Astrocyte of the cerebellum (primary cell): Measurements from ENCODE around the gene BBX.
"Not testable (repeated sequence)": the region's sequence is repeated elsewhere in the genome, so short reads cannot be mapped to it uniquely, and the experiment has no call there.

ENCODE experiments used
- DNase-seq: peaks from one replicate; pipeline ENCODE4 v3.0.0-alpha.2; 2011; ENCODE audit warnings: low read depth
- H3K4me3 ChIP-seq: 2 replicates; pipeline ENCODE4 v1.5.1; 2011; ENCODE audit warnings: mild to moderate bottlenecking, low read depth, low read length, moderate library complexity
- in situ Hi-C: cut with HindIII; loops from 2 replicates; pipeline ENCODE4 v1.10.0; 2017; ENCODE audit warnings: low sequenced_read_pairs
- TF ChIP-seq, protein P1 (sequence below): IDR thresholded peaks from 2 replicates; pipeline ENCODE4 v1.5.1; 2012; ENCODE audit warnings: low read length, low read depth, moderate library complexity, mild to moderate bottlenecking; ENCODE audit errors: missing control alignments

The BBX gene

DNA sequence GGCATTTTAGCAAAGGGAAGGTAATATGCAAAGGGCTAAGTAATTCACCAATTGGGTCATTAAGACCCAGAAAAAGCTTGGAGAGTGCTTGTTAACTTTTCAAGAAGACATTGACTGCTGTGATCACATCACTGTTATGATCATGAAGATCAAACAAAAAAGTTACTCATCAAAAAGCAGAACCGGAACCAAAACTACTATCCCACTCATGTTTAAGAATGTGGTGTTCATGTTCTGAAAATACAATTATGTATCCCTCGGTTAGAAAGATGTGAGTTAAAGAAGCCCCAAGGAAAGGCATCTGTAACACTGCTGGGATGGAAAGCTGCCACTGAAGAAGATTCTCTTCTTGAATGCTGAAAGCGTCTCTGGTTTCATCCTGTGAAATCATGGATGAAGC, 32.6 kb downstream of the BBX start:
- in situ Hi-C loops: no loop called here
- TF ChIP-seq, protein P1, sequence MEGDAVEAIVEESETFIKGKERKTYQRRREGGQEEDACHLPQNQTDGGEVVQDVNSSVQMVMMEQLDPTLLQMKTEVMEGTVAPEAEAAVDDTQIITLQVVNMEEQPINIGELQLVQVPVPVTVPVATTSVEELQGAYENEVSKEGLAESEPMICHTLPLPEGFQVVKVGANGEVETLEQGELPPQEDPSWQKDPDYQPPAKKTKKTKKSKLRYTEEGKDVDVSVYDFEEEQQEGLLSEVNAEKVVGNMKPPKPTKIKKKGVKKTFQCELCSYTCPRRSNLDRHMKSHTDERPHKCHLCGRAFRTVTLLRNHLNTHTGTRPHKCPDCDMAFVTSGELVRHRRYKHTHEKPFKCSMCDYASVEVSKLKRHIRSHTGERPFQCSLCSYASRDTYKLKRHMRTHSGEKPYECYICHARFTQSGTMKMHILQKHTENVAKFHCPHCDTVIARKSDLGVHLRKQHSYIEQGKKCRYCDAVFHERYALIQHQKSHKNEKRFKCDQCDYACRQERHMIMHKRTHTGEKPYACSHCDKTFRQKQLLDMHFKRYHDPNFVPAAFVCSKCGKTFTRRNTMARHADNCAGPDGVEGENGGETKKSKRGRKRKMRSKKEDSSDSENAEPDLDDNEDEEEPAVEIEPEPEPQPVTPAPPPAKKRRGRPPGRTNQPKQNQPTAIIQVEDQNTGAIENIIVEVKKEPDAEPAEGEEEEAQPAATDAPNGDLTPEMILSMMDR: no peak
- H3K4me3 ChIP-seq: no peak overlapping the region
- no peak for DNase-seq

DNA sequence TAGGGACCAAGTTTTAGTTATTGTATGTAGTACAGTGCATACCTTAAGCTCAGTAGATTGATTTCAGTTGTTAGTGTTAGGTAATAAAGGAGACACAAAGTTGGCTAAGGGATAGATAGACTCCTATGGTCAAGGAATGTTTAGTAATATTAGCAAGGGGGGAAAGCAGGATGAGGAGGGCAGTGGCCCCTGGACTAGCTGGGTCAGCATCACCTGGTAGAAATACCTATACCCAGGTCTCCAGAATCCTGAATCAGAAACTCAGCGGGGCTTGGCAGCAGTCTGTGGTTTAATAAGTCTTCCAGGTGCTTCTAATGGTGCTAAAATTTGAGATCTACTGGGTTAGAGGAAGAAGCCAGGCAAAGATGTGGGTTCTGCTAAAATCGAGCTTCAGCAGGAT, 35.0 kb downstream of the BBX start:
- no peak overlapping the region for H3K4me3 ChIP-seq
- DNase-seq: no peak
- in situ Hi-C loops: no loop called here

DNA sequence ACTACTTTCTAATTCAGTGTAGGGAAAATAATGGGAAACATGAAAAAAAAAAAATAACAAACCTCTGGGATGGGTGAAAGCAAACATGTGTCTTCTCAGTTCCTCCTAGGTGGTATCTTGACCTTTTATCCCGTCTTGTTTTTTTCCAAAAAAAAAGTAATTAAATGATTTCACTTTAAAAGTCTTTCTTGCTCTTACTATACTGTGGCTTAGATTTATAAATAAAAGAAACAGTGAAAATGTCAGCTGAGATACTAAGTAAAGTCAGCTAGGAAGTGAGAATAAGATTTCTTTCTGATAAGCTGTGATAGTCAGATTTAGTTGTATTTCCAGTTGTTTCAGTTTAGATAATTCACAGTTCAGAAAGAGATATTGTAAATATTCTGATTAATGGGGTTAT, 37.4 kb downstream of the BBX start:
- no peak for DNase-seq
- TF ChIP-seq, protein P1: no peak
- in situ Hi-C loops: no loop called here
- no peak overlapping the region for H3K4me3 ChIP-seq

More for the DNA sequence above, 35.0 kb downstream of the BBX start:
- TF ChIP-seq, protein P1: no peak

DNA sequence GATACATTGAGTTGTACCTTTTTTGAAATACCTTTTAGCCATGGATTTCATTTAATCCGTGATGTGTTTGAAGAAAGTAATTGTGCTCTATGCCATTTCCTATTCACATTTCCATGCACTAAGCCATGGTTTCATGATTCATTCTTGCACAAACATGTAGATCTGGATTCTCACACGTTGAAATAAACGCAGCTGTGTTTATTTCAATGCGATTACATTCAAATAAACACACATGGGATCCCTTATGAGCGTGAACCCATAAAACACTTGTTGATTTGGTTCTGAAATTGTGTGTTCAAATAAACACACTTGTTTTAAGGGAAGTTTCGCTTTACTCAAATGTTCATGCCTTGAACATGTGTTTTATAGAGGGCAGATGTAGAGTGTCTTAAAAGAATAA, 39.2 kb downstream of the BBX start:
- in situ Hi-C loops: no loop called here
- H3K4me3 ChIP-seq: no peak overlapping the region
- DNase-seq: no peak
- TF ChIP-seq, protein P1: no peak

DNA sequence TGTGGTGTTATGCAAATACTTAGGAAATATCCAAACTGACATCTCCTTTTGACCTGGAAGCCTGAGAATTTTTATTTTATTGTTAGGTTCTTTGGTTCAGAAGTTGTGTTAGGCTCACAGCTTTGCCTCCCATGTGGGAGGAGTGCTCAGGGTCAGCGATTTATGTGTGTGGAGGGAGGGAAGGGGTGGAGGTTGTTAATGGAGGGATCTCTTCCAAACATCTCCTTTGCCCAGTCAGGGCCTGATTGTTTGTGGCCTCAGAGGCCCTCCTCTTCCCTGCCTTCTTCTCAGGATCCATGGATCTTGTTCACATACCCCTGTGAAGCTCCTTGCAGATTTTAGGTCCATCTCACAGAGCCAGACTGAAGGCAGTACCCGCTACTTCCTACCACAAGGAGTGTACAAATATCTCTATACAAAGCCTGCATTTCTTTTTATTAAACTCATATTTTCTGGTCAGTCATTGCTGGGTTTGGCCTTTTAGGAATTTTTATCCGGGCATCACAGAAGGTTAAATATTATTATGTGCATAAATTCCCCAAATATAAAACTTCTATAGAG, 40.3 kb downstream of the BBX start:
- no peak for DNase-seq
- TF ChIP-seq, protein P1: no peak
- no peak overlapping the region for H3K4me3 ChIP-seq
- in situ Hi-C loops: no loop called here

DNA sequence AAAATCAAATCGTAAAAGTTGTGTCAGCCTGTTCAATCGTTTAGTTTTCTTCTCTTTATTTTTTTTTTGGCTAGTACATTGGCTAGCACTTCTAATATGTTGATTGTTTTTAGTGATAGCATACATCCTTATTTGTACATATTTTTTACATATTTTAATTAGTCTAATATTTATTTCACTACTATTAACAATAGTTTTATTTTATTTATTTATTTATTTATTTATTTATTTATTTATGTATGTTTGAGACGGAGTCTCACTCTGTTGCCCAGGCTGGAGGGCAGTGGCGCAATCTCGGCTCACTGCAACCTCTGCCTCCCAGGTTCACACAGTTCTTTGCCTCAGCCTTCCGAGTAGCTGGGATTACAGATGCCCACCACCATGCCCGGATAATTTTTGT, 42.5 kb downstream of the BBX start:
- in situ Hi-C loops, DNase-seq, H3K4me3 ChIP-seq: not testable (repeated sequence)

DNA sequence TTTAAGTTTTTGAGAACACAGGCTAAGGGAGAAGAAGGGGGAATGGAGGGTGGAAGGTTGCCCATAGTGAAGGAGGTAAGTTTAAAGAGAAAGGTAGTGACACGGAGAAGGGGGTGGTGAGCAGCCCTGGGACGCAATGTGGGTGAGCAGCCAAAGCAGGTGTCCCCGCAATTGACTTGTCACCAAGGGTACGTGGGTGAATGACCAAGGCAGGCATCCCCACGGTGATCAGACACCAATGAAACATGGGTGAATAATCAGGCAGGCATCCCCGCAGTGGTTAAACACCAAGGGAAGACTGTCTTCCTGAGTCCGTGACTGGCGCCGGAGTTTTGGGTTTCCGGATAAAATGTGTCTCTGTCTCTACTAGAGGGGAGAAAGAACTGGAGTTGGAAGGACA, 48.3 kb downstream of the BBX start:
- in situ Hi-C loops, DNase-seq, H3K4me3 ChIP-seq: not testable (repeated sequence)

DNA sequence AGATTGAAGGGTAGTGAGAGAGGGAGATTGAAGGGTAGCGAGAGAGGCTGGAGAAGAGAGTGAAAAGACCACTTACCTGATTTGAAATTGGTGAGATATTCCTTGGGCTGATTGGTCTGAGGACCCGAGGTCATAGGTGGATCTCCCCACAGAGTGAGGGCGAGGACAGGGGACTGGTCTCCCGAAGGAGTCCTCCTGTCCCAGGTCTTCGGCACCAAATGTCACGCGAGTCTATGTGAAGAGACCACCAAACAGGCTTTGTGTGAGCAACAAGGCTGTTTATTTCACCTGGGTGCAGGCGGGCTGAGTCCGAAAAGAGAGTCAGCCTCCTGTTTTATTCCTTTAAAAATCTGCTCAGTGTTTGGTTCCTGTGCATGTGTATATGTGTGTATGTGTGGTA, 48.7 kb downstream of the BBX start:
- DNase-seq, H3K4me3 ChIP-seq, in situ Hi-C loops: not testable (repeated sequence)
